HepG2 (cell line): ENCODE data around the gene CPOX. TPM values are rescaled to one million over a fixed set of nuclear protein-coding genes. Genes with fewer than 3 reads are reported as not detected.
A peak's percentile ranks its signal among the peaks of the same experiment; 100 is the strongest.

ENCODE experiments used
- CC2D1A ChIP-seq: sonication (generic); formaldehyde crosslinking; IDR thresholded peaks from 2 replicates; pipeline ENCODE4 v1.8.1; 2023; ENCODE audit warnings: mild to moderate bottlenecking, missing genetic modification reagents
- CENPT ChIP-seq: sonication (generic); formaldehyde crosslinking; IDR thresholded peaks from 2 replicates; pipeline ENCODE4 v1.8.0; 2022; ENCODE audit warnings: low read depth, mild to moderate bottlenecking, moderate library complexity, missing genetic modification reagents
- CTCF ChIP-seq: sonication (generic); formaldehyde crosslinking; IDR thresholded peaks from 2 replicates; pipeline ENCODE4 v1.5.0; 2020; ENCODE audit warnings: mild to moderate bottlenecking, missing genetic modification reagents, moderate library complexity
- KDM3A ChIP-seq: IDR thresholded peaks from 2 replicates; pipeline ENCODE4 v1.6.1; 2018; ENCODE audit warnings: low read depth, missing compliant biosample characterization
- MED8 ChIP-seq: sonication (generic); formaldehyde crosslinking; IDR thresholded peaks from 2 replicates; pipeline ENCODE4 v1.8.1; 2023; ENCODE audit warnings: mild to moderate bottlenecking, missing genetic modification reagents; ENCODE audit not compliant: insufficient replicate concordance
- PRDM10 ChIP-seq: sonication (generic); formaldehyde crosslinking; IDR thresholded peaks from 2 replicates; pipeline ENCODE4 v1.4.0; 2020; ENCODE audit warnings: low read depth, missing genetic modification reagents
- SNAPC4 ChIP-seq: sonication (generic); formaldehyde crosslinking; IDR thresholded peaks from 2 replicates; pipeline ENCODE4 v1.4.0; 2020; ENCODE audit warnings: mild to moderate bottlenecking, missing genetic modification reagents
- TBX2 ChIP-seq: sonication (generic); formaldehyde crosslinking; IDR thresholded peaks from 2 replicates; pipeline ENCODE4 v1.5.0; 2020; ENCODE audit warnings: missing genetic modification reagents, mild to moderate bottlenecking, borderline replicate concordance
- TBX3 ChIP-seq: fragments of 450-650 bp; IDR thresholded peaks from 2 replicates; pipeline ENCODE4 v1.6.1; 2017; ENCODE audit warnings: antibody characterized with exemption, mild to moderate bottlenecking, inconsistent platforms, borderline replicate concordance
- TEAD3 ChIP-seq: optimal IDR thresholded peaks from 2 replicates; pipeline ENCODE3; 2016; ENCODE audit warnings: borderline replicate concordance
- TSC22D2 ChIP-seq: sonication (generic); formaldehyde crosslinking; IDR thresholded peaks from 2 replicates; pipeline ENCODE4 v1.5.1; 2020; ENCODE audit warnings: missing genetic modification reagents, mild to moderate bottlenecking, borderline replicate concordance
- ZFP36L2 ChIP-seq: sonication (generic); formaldehyde crosslinking; IDR thresholded peaks from 2 replicates; pipeline ENCODE4 v1.4.0; 2020; ENCODE audit warnings: missing genetic modification reagents
- ZNF337 ChIP-seq: sonication (generic); formaldehyde crosslinking; IDR thresholded peaks from 2 replicates; pipeline ENCODE4 v1.5.1; 2020; ENCODE audit warnings: missing genetic modification reagents, low read depth, mild to moderate bottlenecking, borderline replicate concordance
- ZNF652 ChIP-seq: IDR thresholded peaks from 2 replicates; pipeline ENCODE4 v1.6.1; 2016; ENCODE audit warnings: low read depth, borderline replicate concordance
- ZNF776 ChIP-seq: sonication (generic); formaldehyde crosslinking; IDR thresholded peaks from 2 replicates; pipeline ENCODE4 v1.4.0; 2020; ENCODE audit warnings: mild to moderate bottlenecking, missing genetic modification reagents
- ZSCAN25 ChIP-seq: sonication (generic); formaldehyde crosslinking; IDR thresholded peaks from 2 replicates; pipeline ENCODE4 v1.8.0; 2022; ENCODE audit warnings: mild to moderate bottlenecking, missing genetic modification reagents
- polyA plus RNA-seq, 8 experiments: library from polyadenylated mRNA; depleted of rRNA in 3 of 8; stranded (reverse) in 7 of 8; unstranded in 1 of 8; fragments of >200 nt; fragmentation: Illumina TruSeq in 4 of 8; extraction: Trizol in 4 of 8; gene quantifications; 2 replicates each; pipeline versions ENCODE4 v1.2.1 to v1.2.3, GENCODE V29; 2011 to 2016; ENCODE audit warnings: low read depth in 4 of 8, missing spikeins in 1 of 8, mixed read lengths in 1 of 8; ENCODE audit not compliant: insufficient read depth in 1 of 8
- total RNA-seq, 5 experiments: library from RNA; depleted of rRNA; stranded (reverse); fragments of >200 nt; fragmentation: Illumina TruSeq; extraction: Trizol; gene quantifications; 2 replicates each; pipeline ENCODE4 v1.2.3, GENCODE V29; 2016; ENCODE audit warnings: low read depth in 1 of 5
- TF ChIP-seq, protein P1 (sequence below): IDR thresholded peaks from 2 replicates; pipeline ENCODE4 v1.6.1; 2016; ENCODE audit warnings: missing compliant biosample characterization, missing genetic modification reagents, borderline replicate concordance

Gene CPOX
- total and polyA plus RNA-seq, 2 of the 13 experiments (the other 11 are each of a cell fraction or from before 2014, with no cell fraction given) = 34.2 to 37.2 TPM

DNA sequence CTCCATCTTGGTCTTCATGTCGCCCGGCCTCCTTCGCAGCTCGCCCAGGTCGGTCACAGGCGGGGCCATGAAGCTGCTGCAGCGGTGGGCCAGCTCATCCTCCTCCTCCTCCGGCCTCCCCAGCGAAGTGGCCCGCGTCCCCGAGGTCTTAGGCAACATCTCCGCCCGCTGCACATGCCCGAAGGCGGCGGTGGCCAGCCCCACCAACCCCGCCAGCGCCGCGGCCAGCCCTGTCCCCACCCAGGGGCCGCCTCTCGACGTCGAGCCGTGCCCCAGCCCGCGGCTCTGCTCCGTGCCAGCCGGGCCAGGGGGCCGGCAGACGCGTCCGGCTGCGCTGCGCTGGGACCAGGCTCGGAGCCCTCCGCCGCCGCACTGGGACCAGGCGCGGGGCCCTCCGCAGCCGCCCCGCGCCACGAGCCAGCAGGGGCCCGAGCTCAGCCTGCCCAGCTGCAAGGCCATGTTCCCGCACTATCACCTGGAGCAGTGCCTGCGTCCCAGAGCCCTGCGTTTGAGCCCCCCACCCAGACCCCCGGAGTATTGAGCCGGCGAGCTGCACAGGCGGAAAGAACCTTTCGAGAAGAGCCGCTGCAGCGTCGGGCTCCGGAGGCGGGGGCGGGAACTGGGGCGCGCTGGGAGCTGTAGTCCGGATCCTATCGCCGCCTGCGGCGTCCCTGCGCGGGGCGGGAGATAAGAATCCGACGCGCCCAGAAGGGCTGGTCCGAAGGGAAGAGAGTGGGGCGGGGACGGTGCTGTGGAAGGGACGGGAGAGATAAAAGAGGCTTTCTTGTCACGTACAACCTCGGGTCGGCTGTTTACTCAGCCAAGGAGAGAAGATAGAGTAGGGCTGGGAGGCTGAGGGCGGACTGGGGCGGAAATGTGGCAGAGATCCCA is at the start of gene CPOX (continued):
- TF ChIP-seq PRDM10 (CRISPR knock-in tag) (peak; percentile 78), CTCF (peak; percentile 23), KDM3A (CRISPR knock-in tag) (no peak), TEAD3 (CRISPR knock-in tag) (peak; percentile 47), MED8 (CRISPR knock-in tag) (peak; percentile 17), ZNF337 (no peak; the same call in 1 of the 2 replicates), CC2D1A (CRISPR knock-in tag) (no peak), CENPT (no peak), TBX3 (no peak), TBX2 (CRISPR knock-in tag) (peak; percentile 91), ZNF776 (CRISPR knock-in tag) (no peak), TSC22D2 (CRISPR knock-in tag) (no peak), SNAPC4 (0 out of 2 replicates have a peak, but pooled peaks have one; percentile 55), ZSCAN25 (CRISPR knock-in tag) (peak; percentile 94), ZFP36L2 (CRISPR knock-in tag) (no peak), ZNF652 (CRISPR knock-in tag) (no peak)
- TF ChIP-seq, protein P1, sequence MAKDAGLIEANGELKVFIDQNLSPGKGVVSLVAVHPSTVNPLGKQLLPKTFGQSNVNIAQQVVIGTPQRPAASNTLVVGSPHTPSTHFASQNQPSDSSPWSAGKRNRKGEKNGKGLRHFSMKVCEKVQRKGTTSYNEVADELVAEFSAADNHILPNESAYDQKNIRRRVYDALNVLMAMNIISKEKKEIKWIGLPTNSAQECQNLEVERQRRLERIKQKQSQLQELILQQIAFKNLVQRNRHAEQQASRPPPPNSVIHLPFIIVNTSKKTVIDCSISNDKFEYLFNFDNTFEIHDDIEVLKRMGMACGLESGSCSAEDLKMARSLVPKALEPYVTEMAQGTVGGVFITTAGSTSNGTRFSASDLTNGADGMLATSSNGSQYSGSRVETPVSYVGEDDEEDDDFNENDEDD (CRISPR knock-in tag) = peak; percentile 85
